Activated CD8-positive, alpha-beta T cell treated with anti-CD3 and anti-CD28 coated beads for 36 hours (primary cell): Measurements from ENCODE around the gene KHDC1L. TPM values are rescaled to one million over a fixed set of nuclear protein-coding genes. Genes with fewer than 3 reads are reported as not detected.

ENCODE experiments used
- ATAC-seq: fragments of 200-7000 bp; cut with Tn5 transposase; one replicate; pipeline ENCODE4 v1.10.0; 2021; ENCODE audit warnings: mild to moderate bottlenecking, moderate library complexity
- CTCF ChIA-PET: fragments of 350-600 bp; sonication (Branson Sonifier 250); formaldehyde crosslinking; loops from one replicate; lab custom pipeline; 2021; ENCODE audit warnings: antibody characterized with exemption; lab: Charles Lee
- POLR2A ChIA-PET: fragments of 350-600 bp; sonication (Branson Sonifier 250); formaldehyde crosslinking; loops from one replicate; lab custom pipeline; 2021; ENCODE audit warnings: antibody characterized with exemption; lab: Charles Lee
- DNase-seq: peaks from one replicate; pipeline ENCODE4 v3.0.0-alpha.2; 2020
- H3K27ac Mint-ChIP-seq: one replicate; pipeline ENCODE4 v1.8.0; 2021; ENCODE audit warnings: mild to moderate bottlenecking, mixed read lengths
- H3K27me3 Mint-ChIP-seq: one replicate; pipeline ENCODE4 v1.8.0; 2021; ENCODE audit warnings: mixed read lengths
- H3K36me3 Mint-ChIP-seq: one replicate; pipeline ENCODE4 v1.8.0; 2021; ENCODE audit warnings: low read depth, mixed read lengths
- H3K4me1 Mint-ChIP-seq: one replicate; pipeline ENCODE4 v1.8.0; 2021; ENCODE audit warnings: low read depth, mixed read lengths
- H3K4me3 Mint-ChIP-seq: one replicate; pipeline ENCODE4 v1.8.0; 2021; ENCODE audit warnings: mild to moderate bottlenecking, moderate library complexity, mixed read lengths
- H3K9me3 Mint-ChIP-seq: one replicate; pipeline ENCODE4 v1.8.0; 2021; ENCODE audit warnings: mixed read lengths
- CTCF ChIP-seq: fragments of 200-600 bp; IDR thresholded peaks from one replicate; pipeline ENCODE4 v1.8.0; 2022; ENCODE audit warnings: antibody characterized with exemption, mild to moderate bottlenecking
- intact Hi-C: fragments of 100-400 bp; cut with micrococcal nuclease; formaldehyde crosslinking; loops from one replicate; pipeline ENCODE4 v1.10.0; 2022
- total RNA-seq, 2 experiments: library from RNA; stranded (reverse); gene quantifications; one replicate each; pipeline ENCODE4 v1.2.3, GENCODE V29; 2021

KHDC1L gene
- total RNA-seq, 2 experiments from 2014 or later: not detected

GRCh38 chr6:73233048-73233447 is 7.8 kb upstream of the KHDC1L start:
- H3K27ac Mint-ChIP-seq: no peak overlapping the region
- ChIA-PET CTCF (interaction anchor here (1.2 kb wide), 1 partner anchor 821 kb away, joined by 3 read pairs; no protein-coding TSS in a partner anchor), POLR2A (no interaction called here)
- H3K9me3 Mint-ChIP-seq: no peaks in the 10 kb centered on the region
- H3K36me3 Mint-ChIP-seq: no peaks in the 10 kb centered on the region
- DNase-seq (no peak), ATAC-seq (no peak)
- no peaks in the 10 kb centered on the region for H3K4me1 Mint-ChIP-seq
- TF ChIP-seq CTCF: no peak
- no peaks in the 10 kb centered on the region for H3K27me3 Mint-ChIP-seq
- H3K4me3 Mint-ChIP-seq: no peak overlapping the region
- intact Hi-C loops: no loop called here

- POLR2A ChIA-PET: interaction anchor here (1.0 kb wide), 1 partner anchor 32 kb away, joined by 3 read pairs; no protein-coding TSS in a partner anchor
- Mint-ChIP-seq H3K4me1 (no peaks in the 10 kb centered on the region), H3K4me3 (no peak overlapping the region), H3K36me3 (no peaks in the 10 kb centered on the region), H3K9me3 (no peaks in the 10 kb centered on the region), H3K27ac (no peak overlapping the region), H3K27me3 (no peaks in the 10 kb centered on the region)
- intact Hi-C loops: no loop called here
- no peak for TF ChIP-seq CTCF
- no peak for DNase-seq
- CTCF ChIA-PET: no interaction called here
- ATAC-seq: no peak
Measured at GRCh38 chr6:73231986-73232391, 6.7 kb upstream of the KHDC1L start.

- POLR2A ChIA-PET: no interaction called here
- H3K9me3 Mint-ChIP-seq: no peaks in the 10 kb centered on the region
Measured at GRCh38 chr6:73227606-73228255, 2.4 kb upstream of the KHDC1L start.

GRCh38 chr6:73216859-73217258 is 8.4 kb downstream of the KHDC1L start:
- intact Hi-C loops: no loop called here
- ChIA-PET POLR2A (interaction anchor here (0.7 kb wide), 1 partner anchor 19 kb away, joined by 3 read pairs; no protein-coding TSS in a partner anchor), CTCF (no interaction called here)
- no peak overlapping the region for H3K4me3 Mint-ChIP-seq
- H3K36me3 Mint-ChIP-seq: no peaks in the 10 kb centered on the region
- TF ChIP-seq CTCF: no peak
- ATAC-seq (no peak), DNase-seq (no peak)
- H3K4me1 Mint-ChIP-seq: no peaks in the 10 kb centered on the region
- H3K9me3 Mint-ChIP-seq: peaks cover 1% of the 10 kb centered on the region
- H3K27me3 Mint-ChIP-seq: peaks cover 1% of the 10 kb centered on the region
- no peak overlapping the region for H3K27ac Mint-ChIP-seq

More at GRCh38 chr6:73227606-73228255, 2.4 kb upstream of the KHDC1L start:
- H3K4me3 Mint-ChIP-seq: no peak overlapping the region
- no peak overlapping the region for H3K27ac Mint-ChIP-seq
- ATAC-seq (no peak), DNase-seq (no peak)
- no peak for TF ChIP-seq CTCF
- no peaks in the 10 kb centered on the region for H3K36me3 Mint-ChIP-seq
- H3K4me1 Mint-ChIP-seq: no peaks in the 10 kb centered on the region
- intact Hi-C loops: no loop called here
- CTCF ChIA-PET: no interaction called here
- H3K27me3 Mint-ChIP-seq: peaks cover under 1% of the 10 kb centered on the region

- no peak overlapping the region for H3K4me3 Mint-ChIP-seq
- H3K36me3 Mint-ChIP-seq: no peaks in the 10 kb centered on the region
- H3K27ac Mint-ChIP-seq: no peak overlapping the region
- H3K27me3 Mint-ChIP-seq: no peaks in the 10 kb centered on the region
- ChIA-PET CTCF (no interaction called here), POLR2A (no interaction called here)
- TF ChIP-seq CTCF: no peak
- intact Hi-C loops: no loop called here
- ATAC-seq: no peak
- no peaks in the 10 kb centered on the region for H3K4me1 Mint-ChIP-seq
- DNase-seq: no peak
- H3K9me3 Mint-ChIP-seq: no peaks in the 10 kb centered on the region
Measured at GRCh38 chr6:73209117-73209516, 16.2 kb downstream of the KHDC1L start.
